Body of pancreas (tissue), 4 donors: ENCODE measurements around the gene MCIDAS. TPM values are rescaled to one million over a fixed set of nuclear protein-coding genes. Genes with fewer than 3 reads are reported as not detected.

Experiments
- ATAC-seq: fragments of 150-250 bp; one replicate; pipeline ENCODE4 v1.9.1; 2016
- DNase-seq, 4 donors: peaks; one replicate each; pipeline ENCODE4 v3.0.0-alpha.2; 2019
- H3K27ac ChIP-seq, 4 donors: fragments of 200-600 bp; sonication (generic); 1 replicate in 3 of 4; 2 replicates in 1 of 4; pipeline versions ENCODE4 v1.5.1 to v1.6.1; 2016 to 2019; ENCODE audit warnings: mild to moderate bottlenecking in 1 of 4, mixed read lengths in 1 of 4, moderate library complexity in 1 of 4
- H3K27me3 ChIP-seq, 2 donors: fragments of 200-600 bp; sonication (generic); one replicate each; pipeline ENCODE4 v1.6.0; 2016; ENCODE audit warnings: mild to moderate bottlenecking in 1 of 2
- H3K36me3 ChIP-seq, 2 donors: fragments of 200-600 bp; sonication (generic); replicated peaks in 1 of 2; 2 replicates each; pipeline ENCODE4 v1.5.1; 2016; ENCODE audit warnings: low read depth in 2 of 2; ENCODE audit not compliant: insufficient read depth in 1 of 2
- H3K4me1 ChIP-seq: fragments of 200-600 bp; sonication (generic); one replicate; pipeline ENCODE4 v1.6.0; 2016
- H3K4me3 ChIP-seq, 2 donors: fragments of 200-600 bp; sonication (generic); 1 replicate in 1 of 2; 2 replicates in 1 of 2; pipeline ENCODE4 v1.5.1; 2016 to 2019
- H3K9me3 ChIP-seq, 3 donors: fragments of 200-600 bp; sonication (generic); 1 replicate in 2 of 3; 2 replicates in 1 of 3; pipeline ENCODE4 v1.5.1; 2016
- CTCF ChIP-seq, 7 experiments: fragments of 450-650 bp in 4 of 7; fragments of 200-600 bp in 3 of 7; sonication (generic) in 3 of 7; IDR thresholded peaks; one replicate each; pipeline ENCODE4 v1.5.1; 2016 to 2019; ENCODE audit warnings: antibody characterized with exemption in 7 of 7
- POLR2A ChIP-seq, 3 donors: fragments of 450-650 bp; IDR thresholded peaks; one replicate each; pipeline ENCODE4 v1.6.1; 2016; ENCODE audit warnings: antibody characterized with exemption in 3 of 3, mild to moderate bottlenecking in 2 of 3
- WGBS, 2 donors: methylation state at CpG; one replicate each; pipeline ENCODE4 v1.1.5; 2017; 5-methylcytosine and 5-hydroxymethylcytosine counted together
- intact Hi-C: fragments of 100-400 bp; cut with DNase I; formaldehyde crosslinking; loops from one replicate; pipeline ENCODE4 v1.15.1; 2023
- total RNA-seq, 2 donors: library from RNA; depleted of rRNA; stranded (reverse); fragments of >200 nt; gene quantifications; one replicate each; pipeline ENCODE4 v1.1.0, GENCODE V29; 2016

MCIDAS gene
- total RNA-seq, 2 donors from 2014 or later: 1.3 TPM; not detected in 1

- ATAC-seq (no peak), DNase-seq (peak; percentile 27 to 56 (median 43))
- H3K27ac ChIP-seq: no peak overlapping the region
- H3K36me3 ChIP-seq: no peaks in the 10 kb centered on the region
- no peaks in the 10 kb centered on the region for H3K9me3 ChIP-seq
- 21 to 22% methylated on average over 4 of the region's 4 CpGs for WGBS, 2 donors
- H3K27me3 ChIP-seq: no peaks in the 10 kb centered on the region
- no peak overlapping the region for H3K4me3 ChIP-seq
- intact Hi-C loops: no loop called here
- H3K4me1 ChIP-seq: peaks cover 9% of the 10 kb centered on the region
- TF ChIP-seq POLR2A (IDR thresholded peaks at IDR 0.05) (no peak), CTCF (IDR thresholded peaks at IDR 0.05) (no peak)
Measured at GRCh38 chr5:55241746-55242145, 14.6 kb upstream of the MCIDAS start.

GRCh38 chr5:55236800-55237199 is 9.7 kb upstream of the MCIDAS start:
- 57 to 81% methylated on average over 7 to 10 of the region's 10 CpGs for WGBS, 2 donors
- ATAC-seq: no peak

GRCh38 chr5:55234121-55234700 is 7.1 kb upstream of the MCIDAS start:
- Histone ChIP-seq H3K27ac (peak overlapping the region; percentile 20 to 91 (median 62)), H3K4me1 (peaks cover 28% of the 10 kb centered on the region)
- peak; percentile 33 to 55 (median 40) for DNase-seq

More at GRCh38 chr5:55236800-55237199, 9.7 kb upstream of the MCIDAS start:
- H3K9me3 ChIP-seq: no peaks in the 10 kb centered on the region
- intact Hi-C loops: no loop called here
- no peak for TF ChIP-seq CTCF (IDR thresholded peaks at IDR 0.05)
- TF ChIP-seq POLR2A (IDR thresholded peaks at IDR 0.05): no peak
- DNase-seq: no peak
- H3K27ac ChIP-seq: no peak overlapping the region
- H3K36me3 ChIP-seq: no peaks in the 10 kb centered on the region
- no peak overlapping the region for H3K4me3 ChIP-seq
- H3K27me3 ChIP-seq: no peaks in the 10 kb centered on the region
- H3K4me1 ChIP-seq: peaks cover 20% of the 10 kb centered on the region

GRCh38 chr5:55232985-55233928 is 6.1 kb upstream of the MCIDAS start, which contains the start of gene CCNO:
TSS of gene CCNO (minus strand) at chr5:55233608. CDS start at chr5:55233523, 85 bp downstream.
- Histone ChIP-seq H3K4me1 (peaks cover 29% of the 10 kb centered on the region), H3K27ac (peak within 1 kb of the TSS; percentile 73 to 91 (median 82)), H3K9me3 (no peaks in the 10 kb centered on the region), H3K4me3 (peak within 1 kb of the TSS; percentile 47 to 51), H3K36me3 (no peaks in the 10 kb centered on the region), H3K27me3 (no peaks in the 10 kb centered on the region)
- intact Hi-C loops: no loop called here
- 0 to 1% methylated on average over 5 to 103 of the region's 106 CpGs for WGBS, 2 donors
- peak; percentile 89 to 91 (median 90) for DNase-seq
- peak; percentile 88 for ATAC-seq
- TF ChIP-seq POLR2A (IDR thresholded peaks at IDR 0.05) (peak; percentile 73 to 86 (median 84)), CTCF (IDR thresholded peaks at IDR 0.05) (peak in 3 of 7 experiments; percentile 2 to 34 (median 7))

More at GRCh38 chr5:55234121-55234700, 7.1 kb upstream of the MCIDAS start:
- Histone ChIP-seq H3K36me3 (no peaks in the 10 kb centered on the region), H3K4me3 (peak overlapping the region in 1 of 2 donors; percentile 51), H3K9me3 (no peaks in the 10 kb centered on the region), H3K27me3 (no peaks in the 10 kb centered on the region)
- TF ChIP-seq POLR2A (IDR thresholded peaks at IDR 0.05) (no peak), CTCF (IDR thresholded peaks at IDR 0.05) (no peak)
- peak; percentile 10 for ATAC-seq
- 4 to 7% methylated on average over 30 to 31 of the region's 31 CpGs for WGBS, 2 donors
- intact Hi-C loops: no loop called here
